GM12878 (cell line): Measurements from ENCODE around the gene ALOX12B.

Experiments used
- YY1 ChIP-seq: IDR thresholded peaks from 2 replicates; pipeline ENCODE4 v1.6.1; 2011; ENCODE audit warnings: low read depth, mild to moderate bottlenecking, low read length
- TF ChIP-seq, protein P1 (sequence below): fragments of 450-650 bp; IDR thresholded peaks from 2 replicates; pipeline ENCODE4 v1.6.1; 2018; ENCODE audit warnings: mild to moderate bottlenecking, low read depth, moderate library complexity; ENCODE audit not compliant: partially characterized antibody

DNA sequence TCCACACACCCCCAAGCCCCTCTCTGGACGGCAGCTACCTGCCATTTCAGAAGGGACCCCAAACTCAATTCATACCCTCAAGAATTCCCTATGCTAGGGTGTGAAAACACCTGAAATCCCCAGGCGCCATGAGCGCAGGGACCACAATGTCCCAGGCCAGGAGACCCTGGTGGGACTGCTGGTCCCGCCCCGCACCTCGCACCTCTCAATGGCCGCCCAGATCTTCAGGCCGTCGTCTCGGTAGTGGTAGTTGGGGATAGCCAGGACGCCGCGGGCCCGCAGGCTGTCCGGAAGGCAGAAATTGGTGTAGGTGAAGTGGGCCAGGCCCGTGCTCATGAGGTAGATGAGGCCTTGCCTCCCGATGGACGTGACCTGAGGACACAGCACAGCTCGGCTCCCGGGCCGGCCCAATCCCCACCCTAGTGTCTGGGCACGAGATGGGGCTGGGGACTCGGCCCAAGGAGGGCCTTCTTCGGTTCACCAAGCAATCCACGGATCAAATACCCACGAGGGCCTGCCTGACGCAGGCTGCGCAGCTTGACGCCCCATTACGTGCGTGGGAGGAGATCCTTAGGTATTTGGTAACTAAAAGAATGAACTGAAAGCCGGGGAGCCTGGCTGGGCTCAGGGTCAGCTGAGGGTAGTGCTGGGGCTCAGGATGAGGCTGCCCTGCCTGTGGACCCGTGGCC, 21.6 kb upstream of the ALOX12B start:
- TF ChIP-seq YY1, result no peak
- TF ChIP-seq, protein P1, sequence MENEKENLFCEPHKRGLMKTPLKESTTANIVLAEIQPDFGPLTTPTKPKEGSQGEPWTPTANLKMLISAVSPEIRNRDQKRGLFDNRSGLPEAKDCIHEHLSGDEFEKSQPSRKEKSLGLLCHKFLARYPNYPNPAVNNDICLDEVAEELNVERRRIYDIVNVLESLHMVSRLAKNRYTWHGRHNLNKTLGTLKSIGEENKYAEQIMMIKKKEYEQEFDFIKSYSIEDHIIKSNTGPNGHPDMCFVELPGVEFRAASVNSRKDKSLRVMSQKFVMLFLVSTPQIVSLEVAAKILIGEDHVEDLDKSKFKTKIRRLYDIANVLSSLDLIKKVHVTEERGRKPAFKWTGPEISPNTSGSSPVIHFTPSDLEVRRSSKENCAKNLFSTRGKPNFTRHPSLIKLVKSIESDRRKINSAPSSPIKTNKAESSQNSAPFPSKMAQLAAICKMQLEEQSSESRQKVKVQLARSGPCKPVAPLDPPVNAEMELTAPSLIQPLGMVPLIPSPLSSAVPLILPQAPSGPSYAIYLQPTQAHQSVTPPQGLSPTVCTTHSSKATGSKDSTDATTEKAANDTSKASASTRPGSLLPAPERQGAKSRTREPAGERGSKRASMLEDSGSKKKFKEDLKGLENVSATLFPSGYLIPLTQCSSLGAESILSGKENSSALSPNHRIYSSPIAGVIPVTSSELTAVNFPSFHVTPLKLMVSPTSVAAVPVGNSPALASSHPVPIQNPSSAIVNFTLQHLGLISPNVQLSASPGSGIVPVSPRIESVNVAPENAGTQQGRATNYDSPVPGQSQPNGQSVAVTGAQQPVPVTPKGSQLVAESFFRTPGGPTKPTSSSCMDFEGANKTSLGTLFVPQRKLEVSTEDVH, result no peak
